ENCODE data around the gene FOXP1. TPM values are rescaled to one million over a fixed set of nuclear protein-coding genes. Genes with fewer than 3 reads are reported as not detected.
A peak's percentile ranks its signal among the peaks of the same experiment; 100 is the strongest.

Gene FOXP1
- total and polyA plus RNA-seq, 3 experiments from 2014 or later, result 142 to 185 (median 147) TPM

DNA sequence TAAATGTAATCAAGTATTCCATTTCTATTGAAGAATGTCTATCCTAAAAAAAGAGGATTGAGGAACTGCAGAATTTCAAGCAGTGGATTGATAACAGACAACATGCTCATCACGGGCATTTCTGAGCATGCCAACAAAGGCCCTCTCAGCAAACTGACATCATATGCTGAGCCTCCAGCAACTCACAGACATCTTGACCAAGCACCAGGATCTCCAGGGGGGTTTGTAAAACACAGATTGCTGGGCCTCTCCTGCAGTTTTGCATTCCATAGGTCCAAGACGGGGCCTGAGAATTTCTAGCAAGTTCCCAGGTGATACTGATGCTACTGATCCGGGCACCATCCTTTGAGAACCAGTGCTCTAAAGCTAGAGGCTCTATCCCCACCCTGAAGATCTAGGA is 85.0 kb downstream of the FOXP1 start:
- POLR2A ChIA-PET, result no interaction called here
- no peak overlapping the region for H3K27ac ChIP-seq (ENCODE audit: low read depth, low read length)

DNA sequence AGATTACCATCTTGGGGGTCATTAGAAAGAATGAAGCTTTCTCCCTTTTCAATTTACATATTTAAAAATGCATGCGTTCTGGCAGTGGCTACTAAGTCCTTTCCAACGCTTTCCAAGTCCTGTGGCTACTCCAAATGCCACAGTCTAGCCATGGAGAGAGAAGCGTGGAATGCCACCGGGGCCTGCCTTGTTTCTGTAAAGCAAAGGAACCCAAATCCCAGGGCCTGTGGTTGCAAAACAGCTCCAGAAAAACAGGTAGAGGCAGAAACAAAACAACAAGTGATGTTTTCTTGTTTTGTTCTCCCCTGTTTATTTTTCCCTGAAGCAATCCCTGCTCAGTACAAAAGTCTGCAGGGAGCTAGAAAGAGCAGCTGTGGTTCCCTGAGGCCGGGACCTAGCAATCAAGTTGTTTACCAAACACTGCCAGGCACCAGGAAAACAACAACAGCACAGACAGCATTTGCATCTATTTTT is 85.5 kb downstream of the FOXP1 start:
- ChIA-PET POLR2A (interaction anchor here (0.6 kb wide), 1 partner anchor 35 kb away, joined by 6 read pairs; no protein-coding TSS in a partner anchor), CTCF (interaction anchor here (0.8 to 3.1 kb wide), 2 partner anchors 13 to 68 kb away, joined by 3 to 17 read pairs; no protein-coding TSS in a partner anchor)
- peaks cover 66% of the 10 kb centered on the region for H3K4me1 ChIP-seq (ENCODE audit: insufficient read depth, low read length)
- peaks cover 6 to 13% (median 7%) of the 10 kb centered on the region in 3 donors for H3K36me3 Mint-ChIP-seq
- no peaks in the 10 kb centered on the region for H3K9me3 ChIP-seq (ENCODE audit: low read length)
- no peak for DNase-seq
- no peaks in the 10 kb centered on the region for H3K27me3 ChIP-seq (ENCODE audit: insufficient read depth, low read length, poor library complexity, severe bottlenecking)
- no peak overlapping the region for H3K4me3 ChIP-seq (ENCODE audit: low read length)
- peak overlapping the region in 1 of 7 donors; percentile 1 for H3K4me3 Mint-ChIP-seq
- peak overlapping the region in 7 of 8 donors; percentile 42 to 81 (median 70) for H3K27ac Mint-ChIP-seq
- no peak overlapping the region for H3K27ac ChIP-seq (ENCODE audit: low read depth, low read length)
- H3K9me3 Mint-ChIP-seq, result no peaks in the 10 kb centered on the region
- peaks cover 69 to 88% (median 87%) of the 10 kb centered on the region in 3 donors for H3K4me1 Mint-ChIP-seq
- no peaks in the 10 kb centered on the region for H3K27me3 Mint-ChIP-seq
- no peaks in the 10 kb centered on the region for H3K36me3 ChIP-seq (ENCODE audit: insufficient read depth, low read length)

More for the DNA sequence above, 85.0 kb downstream of the FOXP1 start:
- CTCF ChIA-PET, result interaction anchor here (3.1 kb wide), 1 partner anchor 12 kb away, joined by 17 read pairs; no protein-coding TSS in a partner anchor
- Histone ChIP-seq H3K4me1 (ENCODE audit: insufficient read depth, low read length) (peaks cover 71% of the 10 kb centered on the region), H3K36me3 (ENCODE audit: insufficient read depth, low read length) (no peaks in the 10 kb centered on the region), H3K9me3 (ENCODE audit: low read length) (no peaks in the 10 kb centered on the region), H3K27me3 (ENCODE audit: insufficient read depth, low read length, poor library complexity, severe bottlenecking) (no peaks in the 10 kb centered on the region), H3K4me3 (ENCODE audit: low read length) (no peak overlapping the region)
- Mint-ChIP-seq H3K4me3 (peak overlapping the region in 1 of 7 donors; percentile 54), H3K9me3 (no peaks in the 10 kb centered on the region), H3K4me1 (peaks cover 69 to 88% (median 87%) of the 10 kb centered on the region in 3 donors), H3K27me3 (no peaks in the 10 kb centered on the region), H3K36me3 (peaks cover 2 to 13% (median 6%) of the 10 kb centered on the region in 3 donors), H3K27ac (peak overlapping the region in 6 of 8 donors; percentile 42 to 81 (median 54))
- DNase-seq, result no peak

DNA sequence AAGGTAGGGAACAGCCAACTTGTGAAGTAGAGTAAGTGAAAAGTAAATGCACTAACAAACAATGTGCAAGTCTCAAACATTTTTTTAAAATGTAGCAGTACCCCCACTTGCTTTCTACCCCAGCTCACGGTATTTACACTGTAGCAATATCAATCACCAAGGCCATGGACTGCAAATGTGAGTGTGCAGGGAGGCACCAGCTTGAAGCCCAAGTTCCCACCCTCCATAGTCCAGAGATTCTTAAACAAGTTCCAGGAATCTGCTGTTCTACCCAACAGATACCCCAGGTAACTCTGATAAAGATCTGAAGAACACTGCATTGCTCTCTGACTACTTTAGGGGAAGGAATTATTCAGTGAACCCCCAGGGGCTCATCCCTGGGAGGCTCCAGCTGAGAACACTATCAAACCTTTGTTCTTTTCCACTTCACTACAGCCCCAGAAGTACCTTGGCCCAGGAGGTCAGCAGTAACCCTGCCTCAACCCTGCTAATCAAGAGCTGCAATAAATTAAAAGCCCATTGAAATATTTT is 86.1 kb downstream of the FOXP1 start:
- H3K27me3 ChIP-seq (ENCODE audit: insufficient read depth, low read length, poor library complexity, severe bottlenecking), result no peaks in the 10 kb centered on the region
- no peak overlapping the region for H3K4me3 ChIP-seq (ENCODE audit: low read length)
- H3K27ac ChIP-seq (ENCODE audit: low read depth, low read length), result no peak overlapping the region
- H3K9me3 ChIP-seq (ENCODE audit: low read length), result no peaks in the 10 kb centered on the region
- H3K4me3 Mint-ChIP-seq, result peak overlapping the region in 1 of 7 donors; percentile 84
- no peaks in the 10 kb centered on the region for H3K27me3 Mint-ChIP-seq
- H3K27ac Mint-ChIP-seq, result peak overlapping the region in 6 of 8 donors; percentile 88 to 97 (median 90)
- no peak for DNase-seq
- ChIA-PET CTCF (interaction anchor here (0.6 to 3.1 kb wide), 4 partner anchors 13 to 127 kb away, joined by 3 to 17 read pairs (median 3); no protein-coding TSS in a partner anchor), POLR2A (interaction anchor here (0.6 to 1.5 kb wide), 2 partner anchors 34 to 43 kb away, joined by 3 to 6 read pairs; no protein-coding TSS in a partner anchor)
- H3K36me3 ChIP-seq (ENCODE audit: insufficient read depth, low read length), result no peaks in the 10 kb centered on the region
- H3K4me1 ChIP-seq (ENCODE audit: insufficient read depth, low read length), result peaks cover 61% of the 10 kb centered on the region
- peaks cover 10 to 16% (median 13%) of the 10 kb centered on the region in 3 donors for H3K36me3 Mint-ChIP-seq
- no peaks in the 10 kb centered on the region for H3K9me3 Mint-ChIP-seq
- H3K4me1 Mint-ChIP-seq, result peaks cover 70 to 88% (median 87%) of the 10 kb centered on the region in 3 donors

DNA sequence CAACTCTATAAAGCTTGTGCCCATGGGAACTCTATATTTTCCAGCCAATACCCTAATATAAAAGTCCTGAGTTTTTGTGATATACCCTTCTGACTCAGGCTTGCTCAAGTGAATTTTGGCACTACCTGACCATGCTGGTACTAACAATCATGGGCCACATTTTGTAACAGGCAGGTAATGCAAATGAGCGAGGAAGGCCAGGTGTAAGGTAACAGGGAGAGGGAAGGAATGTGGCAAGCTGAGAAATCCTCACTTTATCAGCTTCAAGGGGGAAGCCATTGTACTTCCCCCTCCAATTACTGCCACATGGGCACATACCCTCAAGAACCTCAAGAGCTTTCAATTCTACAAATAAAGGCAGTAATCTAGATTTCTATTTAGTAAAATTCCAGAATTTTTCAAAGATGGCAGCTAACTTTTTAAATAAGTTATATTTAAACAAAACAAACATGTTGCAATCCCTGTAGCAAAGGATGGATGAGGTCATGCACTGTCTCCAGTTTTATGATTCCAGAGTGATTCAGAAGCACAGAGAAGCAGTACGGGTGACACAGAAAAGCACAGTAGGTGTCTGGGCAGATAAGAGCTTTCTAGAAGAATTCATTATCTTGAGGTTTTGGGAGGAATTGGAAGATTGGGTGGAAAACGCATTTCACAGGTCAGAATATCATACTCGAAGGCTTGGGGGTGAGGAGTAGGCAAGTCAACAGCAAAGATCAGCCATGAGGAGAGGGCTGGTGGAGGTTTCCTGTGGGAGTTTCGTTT is 87.6 kb downstream of the FOXP1 start:
- Mint-ChIP-seq H3K27me3 (no peaks in the 10 kb centered on the region), H3K4me1 (peaks cover 71 to 91% (median 88%) of the 10 kb centered on the region in 3 donors), H3K4me3 (peak overlapping the region; percentile 70 to 86 (median 81)), H3K27ac (peak overlapping the region; percentile 88 to 97 (median 92)), H3K9me3 (peaks cover 0 to 3% (median 0%) of the 10 kb centered on the region in 5 donors), H3K36me3 (peaks cover 12 to 20% (median 14%) of the 10 kb centered on the region in 3 donors)
- peak overlapping the region; percentile 45 for H3K4me3 ChIP-seq (ENCODE audit: low read length)
- peak in 1 of 5 donors; percentile 38 for DNase-seq
- H3K27me3 ChIP-seq (ENCODE audit: insufficient read depth, low read length, poor library complexity, severe bottlenecking), result no peaks in the 10 kb centered on the region
- no peaks in the 10 kb centered on the region for H3K9me3 ChIP-seq (ENCODE audit: low read length)
- CTCF ChIA-PET, result interaction anchor here (0.8 to 3.1 kb wide), 7 partner anchors 10 to 89 kb away, joined by 3 to 17 read pairs (median 3); no protein-coding TSS in a partner anchor
- peaks cover 65% of the 10 kb centered on the region for H3K4me1 ChIP-seq (ENCODE audit: insufficient read depth, low read length)
- peak overlapping the region; percentile 13 for H3K27ac ChIP-seq (ENCODE audit: low read depth, low read length)
- H3K36me3 ChIP-seq (ENCODE audit: insufficient read depth, low read length), result no peaks in the 10 kb centered on the region
- POLR2A ChIA-PET, result interaction anchor here (0.7 to 1.5 kb wide), 5 partner anchors 8 to 432 kb away, joined by 3 read pairs; no protein-coding TSS in a partner anchor

DNA sequence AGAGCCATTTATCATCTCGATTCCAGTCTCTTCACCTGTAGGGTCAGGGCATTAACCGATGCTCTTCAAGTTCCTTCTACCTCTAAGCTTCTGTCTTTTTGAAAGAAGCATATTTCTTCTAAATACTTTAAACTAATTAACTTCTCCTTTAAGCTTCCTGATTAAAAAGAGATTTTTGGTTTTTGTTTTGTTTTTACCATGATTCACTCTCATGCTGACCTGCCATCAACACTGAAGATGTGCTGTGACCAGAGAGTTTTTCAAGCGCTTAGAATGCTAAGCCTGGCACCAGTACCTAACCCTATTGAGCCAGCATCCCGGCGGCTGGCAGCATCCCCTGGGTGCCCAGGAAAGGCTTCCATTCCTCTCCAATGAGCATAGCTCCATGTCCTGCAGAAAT is 89.3 kb downstream of the FOXP1 start:
- Histone ChIP-seq H3K9me3 (ENCODE audit: low read length) (no peaks in the 10 kb centered on the region), H3K27ac (ENCODE audit: low read depth, low read length) (peak overlapping the region; percentile 81), H3K27me3 (ENCODE audit: insufficient read depth, low read length, poor library complexity, severe bottlenecking) (no peaks in the 10 kb centered on the region), H3K4me3 (ENCODE audit: low read length) (peak overlapping the region; percentile 30), H3K4me1 (ENCODE audit: insufficient read depth, low read length) (peaks cover 82% of the 10 kb centered on the region), H3K36me3 (ENCODE audit: insufficient read depth, low read length) (no peaks in the 10 kb centered on the region)
- peak overlapping the region; percentile 77 to 99 (median 92) for H3K27ac Mint-ChIP-seq
- DNase-seq, result no peak
- ChIA-PET CTCF (no interaction called here), POLR2A (interaction anchor here (0.5 kb wide), 1 partner anchor 77 kb away, joined by 8 read pairs; no protein-coding TSS in a partner anchor)
- no peaks in the 10 kb centered on the region for H3K27me3 Mint-ChIP-seq
- peaks cover 16 to 31% (median 25%) of the 10 kb centered on the region in 3 donors for H3K36me3 Mint-ChIP-seq
- H3K9me3 Mint-ChIP-seq, result peaks cover 0 to 3% (median 0%) of the 10 kb centered on the region in 5 donors
- H3K4me3 Mint-ChIP-seq, result peak overlapping the region in 4 of 7 donors; percentile 17 to 41 (median 26)
- H3K4me1 Mint-ChIP-seq, result peaks cover 76 to 98% (median 94%) of the 10 kb centered on the region in 3 donors

DNA sequence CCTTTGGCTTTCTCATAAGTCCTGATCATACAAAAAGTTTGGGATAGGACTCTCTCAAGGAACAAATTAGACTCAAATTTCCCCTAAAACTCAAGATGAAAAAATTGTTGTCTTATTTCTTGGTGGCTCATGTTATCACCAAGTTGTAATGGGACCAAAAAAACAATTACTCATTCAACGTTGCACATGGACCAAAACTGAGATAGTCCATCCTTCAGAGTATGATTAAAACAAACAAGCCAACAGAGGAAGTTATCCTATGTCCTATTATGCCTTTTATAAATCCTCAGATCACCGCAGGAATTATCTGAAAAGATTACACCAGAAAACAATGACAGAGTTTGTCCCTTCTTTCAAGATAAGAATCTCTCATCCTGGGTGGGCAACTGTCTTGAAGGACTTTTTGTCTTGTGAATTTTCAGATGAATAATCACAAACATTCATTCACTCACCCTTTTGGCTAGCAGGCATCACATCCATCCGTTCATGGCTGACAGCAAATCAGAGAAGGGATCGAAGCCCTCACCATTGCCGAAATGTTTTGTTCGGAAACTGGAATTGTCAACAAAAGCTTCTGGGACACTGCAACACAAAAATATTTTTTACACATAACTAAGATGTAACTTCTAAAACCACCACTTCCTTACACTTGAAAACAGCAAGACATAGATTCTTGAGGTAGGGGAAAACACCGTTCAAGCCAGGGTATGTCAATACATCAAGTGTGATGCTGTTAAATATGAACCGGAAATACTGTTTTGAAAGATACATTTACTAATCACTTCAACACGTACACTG is 90.4 kb downstream of the FOXP1 start:
- H3K4me3 ChIP-seq (ENCODE audit: low read length), result peak overlapping the region; percentile 62
- POLR2A ChIA-PET, result no interaction called here
- H3K9me3 ChIP-seq (ENCODE audit: low read length), result no peaks in the 10 kb centered on the region
- Mint-ChIP-seq H3K27me3 (no peaks in the 10 kb centered on the region), H3K27ac (peak overlapping the region; percentile 89 to 99 (median 98)), H3K4me3 (peak overlapping the region; percentile 88 to 98 (median 91)), H3K36me3 (peaks cover 14 to 37% (median 25%) of the 10 kb centered on the region in 3 donors), H3K9me3 (peaks cover 0 to 3% (median 0%) of the 10 kb centered on the region in 5 donors), H3K4me1 (peaks cover 77 to 98% (median 94%) of the 10 kb centered on the region in 3 donors)
- H3K27ac ChIP-seq (ENCODE audit: low read depth, low read length), result peak overlapping the region; percentile 81
- CTCF ChIA-PET, result no interaction called here
- peaks cover 87% of the 10 kb centered on the region for H3K4me1 ChIP-seq (ENCODE audit: insufficient read depth, low read length)
- H3K27me3 ChIP-seq (ENCODE audit: insufficient read depth, low read length, poor library complexity, severe bottlenecking), result no peaks in the 10 kb centered on the region
- peak in 3 of 5 donors; percentile 51 to 83 (median 79) for DNase-seq
- H3K36me3 ChIP-seq (ENCODE audit: insufficient read depth, low read length), result no peaks in the 10 kb centered on the region

DNA sequence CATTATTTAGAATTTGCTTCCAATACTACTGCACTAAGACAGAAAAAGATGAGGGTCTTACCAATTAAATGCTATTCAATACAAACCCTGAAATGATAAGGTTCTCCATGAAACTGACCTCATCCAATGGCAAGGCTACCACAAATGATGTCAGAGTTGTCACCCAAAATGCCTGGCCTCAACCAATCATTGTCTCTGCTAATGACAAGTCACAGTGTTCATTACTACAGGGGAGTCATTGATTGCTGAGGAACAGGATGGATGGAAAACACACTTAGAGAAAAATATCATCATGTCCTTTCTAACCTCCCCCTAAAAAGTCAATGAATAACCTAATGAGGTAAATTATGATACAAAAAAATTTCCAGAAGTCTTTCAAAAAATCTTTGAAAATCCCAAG is 91.0 kb downstream of the FOXP1 start:
- POLR2A ChIA-PET, result interaction anchor here (1.2 kb wide), 1 partner anchor 38 kb away, joined by 6 read pairs; no protein-coding TSS in a partner anchor
- no peaks in the 10 kb centered on the region for H3K27me3 Mint-ChIP-seq
- Histone ChIP-seq H3K27me3 (ENCODE audit: insufficient read depth, low read length, poor library complexity, severe bottlenecking) (no peaks in the 10 kb centered on the region), H3K4me3 (ENCODE audit: low read length) (peak overlapping the region; percentile 62), H3K27ac (ENCODE audit: low read depth, low read length) (peak overlapping the region; percentile 81), H3K4me1 (ENCODE audit: insufficient read depth, low read length) (peaks cover 87% of the 10 kb centered on the region), H3K36me3 (ENCODE audit: insufficient read depth, low read length) (no peaks in the 10 kb centered on the region), H3K9me3 (ENCODE audit: low read length) (no peaks in the 10 kb centered on the region)
- peaks cover 0 to 3% (median 0%) of the 10 kb centered on the region in 5 donors for H3K9me3 Mint-ChIP-seq
- peak in 3 of 5 donors; percentile 56 to 74 (median 61) for DNase-seq
- H3K27ac Mint-ChIP-seq, result peak overlapping the region; percentile 89 to 99 (median 98)
- CTCF ChIA-PET, result no interaction called here
- H3K36me3 Mint-ChIP-seq, result peaks cover 14 to 38% (median 25%) of the 10 kb centered on the region in 3 donors
- H3K4me1 Mint-ChIP-seq, result peaks cover 79 to 98% (median 94%) of the 10 kb centered on the region in 3 donors
- H3K4me3 Mint-ChIP-seq, result peak overlapping the region; percentile 88 to 98 (median 91)

Measured in CD8-positive, alpha-beta memory T cell (primary cell).